Esophagus squamous epithelium (tissue), 5 donors: Measurements from ENCODE around the gene ZNF609. TPM values are rescaled to one million over a fixed set of nuclear protein-coding genes. Genes with fewer than 3 reads are reported as not detected.
A peak's percentile ranks its signal among the peaks of the same experiment; 100 is the strongest.

Experiments
- DNase-seq: peaks from one replicate; lab custom pipeline; 2025; lab: John Stamatoyannopoulos, UW
- H3K27ac ChIP-seq, 4 donors: fragments of 200-600 bp; sonication (generic); one replicate each; pipeline ENCODE4 v1.5.1; 2016 to 2019; ENCODE audit warnings: mild to moderate bottlenecking in 1 of 4
- H3K27me3 ChIP-seq, 4 donors: fragments of 200-600 bp; sonication (generic); 1 replicate in 3 of 4; 2 replicates in 1 of 4; pipeline versions ENCODE4 v1.5.1 to v1.6.0; 2017 to 2021; ENCODE audit warnings: antibody characterized with exemption in 1 of 4
- H3K36me3 ChIP-seq, 3 donors: fragments of 200-600 bp; sonication (generic); one replicate each; pipeline ENCODE4 v1.5.1; 2016 to 2019
- H3K4me1 ChIP-seq, 3 donors: fragments of 200-600 bp; sonication (generic); one replicate each; pipeline ENCODE4 v1.5.1; 2017 to 2019
- H3K4me3 ChIP-seq, 4 donors: fragments of 200-600 bp; sonication (generic); 1 replicate in 3 of 4; 2 replicates in 1 of 4; pipeline ENCODE4 v1.5.1; 2016 to 2019; ENCODE audit warnings: mild to moderate bottlenecking in 2 of 4, moderate library complexity in 1 of 4
- H3K9me3 ChIP-seq, 3 donors: fragments of 200-600 bp; sonication (generic); one replicate each; pipeline ENCODE4 v1.5.1; 2016 to 2019
- CTCF ChIP-seq, 6 experiments: fragments of 450-650 bp in 4 of 6; fragments of 200-600 bp in 2 of 6; sonication (generic) in 2 of 6; IDR thresholded peaks; one replicate each; pipeline ENCODE4 v1.5.1; 2016 to 2019; ENCODE audit warnings: antibody characterized with exemption in 6 of 6, mild to moderate bottlenecking in 4 of 6, moderate library complexity in 4 of 6
- POLR2A ChIP-seq, 4 donors: fragments of 450-650 bp; IDR thresholded peaks; one replicate each; pipeline ENCODE4 v1.6.1; 2017; ENCODE audit warnings: antibody characterized with exemption in 4 of 4, mild to moderate bottlenecking in 4 of 4, moderate library complexity in 3 of 4
- WGBS, 2 donors: methylation state at CpG; one replicate each; pipeline ENCODE4 v1.1.5; 2018; 5-methylcytosine and 5-hydroxymethylcytosine counted together
- intact Hi-C: fragments of 100-400 bp; cut with DNase I; formaldehyde crosslinking; loops from one replicate; pipeline ENCODE4 v1.15.0; 2022
- total RNA-seq, 4 donors: library from RNA; depleted of rRNA; stranded (reverse); fragments of >200 nt; gene quantifications; one replicate each; pipeline ENCODE4 v1.1.0, GENCODE V29; 2016
- donor health status: DM: yes; HTN: yes; CAD: no.

The ZNF609 gene
- total RNA-seq, 4 donors from 2014 or later, result 10.2 to 25.2 (median 13.8) TPM

DNA sequence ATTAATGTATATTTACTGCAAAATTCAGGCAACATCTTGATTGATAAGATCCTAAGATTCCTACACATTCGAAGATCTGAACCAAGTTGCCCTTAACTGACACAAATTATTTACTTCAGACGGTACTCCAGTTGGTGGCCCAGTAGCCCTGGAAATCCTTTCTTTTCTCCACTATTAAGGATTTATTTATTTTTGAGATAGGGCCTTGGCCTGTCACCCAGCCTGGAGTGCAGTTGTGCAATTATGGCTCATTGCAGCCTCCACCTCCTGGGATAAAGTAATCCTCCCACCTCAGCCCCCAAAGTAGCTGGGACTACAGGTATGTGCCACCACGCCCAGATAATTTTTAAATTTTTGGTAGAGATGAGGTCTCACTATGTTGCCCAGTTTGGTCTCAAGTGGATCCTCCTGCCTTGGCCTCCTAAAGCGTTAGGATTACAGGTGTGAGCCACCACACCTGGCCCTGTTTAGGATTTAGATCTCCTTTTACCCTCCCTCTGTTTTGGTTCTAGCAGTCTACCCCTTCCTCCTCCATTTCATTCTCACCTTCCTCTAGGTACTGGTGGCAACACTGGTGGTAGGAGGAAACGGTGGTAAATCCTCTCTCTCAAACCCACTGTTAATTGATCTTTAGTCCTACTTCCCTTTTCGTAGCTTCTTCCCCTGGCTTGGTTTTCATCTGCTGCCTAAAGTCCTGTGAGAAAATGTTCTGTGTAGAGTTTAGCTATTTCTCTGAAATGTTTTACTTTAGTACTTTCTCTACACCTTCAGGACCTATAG lies 12.7 kb upstream of the ZNF609 start:
- WGBS, 2 donors, result 76 to 88% methylated on average over 6 of the region's 6 CpGs
- Histone ChIP-seq H3K4me3 (no peak overlapping the region), H3K4me1 (peaks cover 9 to 30% (median 9%) of the 10 kb centered on the region in 3 donors), H3K36me3 (peaks cover 5 to 66% (median 9%) of the 10 kb centered on the region in 3 donors), H3K27me3 (no peaks in the 10 kb centered on the region), H3K9me3 (no peaks in the 10 kb centered on the region), H3K27ac (no peak overlapping the region)
- intact Hi-C loops, result no loop called here
- TF ChIP-seq CTCF (IDR thresholded peaks at IDR 0.05) (no peak), POLR2A (IDR thresholded peaks at IDR 0.05) (no peak)
- DNase-seq, result no peak

DNA sequence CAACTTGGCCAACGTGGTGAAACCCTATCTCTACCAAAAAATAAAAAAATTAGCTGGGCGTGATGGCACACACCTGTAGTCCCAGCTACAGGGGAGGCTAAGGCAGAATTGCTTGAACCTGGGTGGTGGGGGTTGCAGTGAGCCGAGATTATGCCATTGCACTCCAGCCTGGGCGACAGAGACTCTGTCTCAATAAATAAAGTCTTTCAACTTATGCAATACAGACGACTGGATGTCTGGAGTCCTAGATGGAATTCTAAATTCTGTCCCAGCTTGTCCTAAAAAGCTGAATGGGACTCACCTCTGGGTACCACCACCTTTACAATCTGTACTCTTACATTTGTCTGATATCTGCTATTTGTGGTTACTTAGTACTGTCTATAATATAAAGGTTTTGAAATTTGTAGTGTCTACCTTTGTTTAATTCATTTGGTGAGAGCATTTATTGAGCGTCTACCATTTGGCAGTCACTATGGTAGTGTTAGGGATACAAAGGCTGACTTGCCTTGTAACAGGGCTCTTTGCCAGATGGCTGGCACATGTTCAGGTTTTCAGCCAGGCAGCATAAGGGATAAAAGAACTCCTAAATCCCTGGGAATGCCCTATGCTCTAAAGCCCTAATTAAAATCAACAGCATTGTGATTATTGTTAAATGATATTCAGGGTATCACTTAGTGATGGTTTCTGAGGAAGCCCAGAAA lies 7.2 kb upstream of the ZNF609 start:
- Histone ChIP-seq H3K4me1 (peaks cover 0 to 58% (median 13%) of the 10 kb centered on the region in 3 donors), H3K27me3 (no peaks in the 10 kb centered on the region), H3K9me3 (no peaks in the 10 kb centered on the region), H3K27ac (peak overlapping the region in 2 of 4 donors; percentile 32 to 40), H3K36me3 (peaks cover 0 to 71% (median 0%) of the 10 kb centered on the region in 3 donors), H3K4me3 (no peak overlapping the region)
- no peak for TF ChIP-seq POLR2A (IDR thresholded peaks at IDR 0.05)
- no peak for TF ChIP-seq CTCF (IDR thresholded peaks at IDR 0.05)
- WGBS, 2 donors, result 35 to 52% methylated on average over 6 of the region's 6 CpGs
- intact Hi-C loops, result no loop called here
- no peak for DNase-seq

DNA sequence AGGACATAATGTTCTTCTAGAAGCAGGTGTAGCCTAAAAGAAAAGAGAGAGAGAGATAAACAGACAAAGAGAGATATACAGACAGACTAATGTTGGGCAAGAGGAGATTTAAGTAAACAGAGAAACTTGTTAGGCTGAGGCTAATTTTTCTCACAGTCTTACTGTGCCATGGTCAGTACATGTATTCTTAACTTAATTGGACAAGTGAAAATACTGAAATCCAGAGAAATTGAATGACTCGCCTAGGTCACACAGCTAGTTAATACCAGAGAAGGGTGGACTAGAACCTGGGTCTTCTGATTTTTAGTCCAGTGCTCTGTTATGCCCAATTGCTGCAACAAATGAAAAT lies 6.7 kb upstream of the ZNF609 start:
- no peaks in the 10 kb centered on the region for H3K9me3 ChIP-seq

DNA sequence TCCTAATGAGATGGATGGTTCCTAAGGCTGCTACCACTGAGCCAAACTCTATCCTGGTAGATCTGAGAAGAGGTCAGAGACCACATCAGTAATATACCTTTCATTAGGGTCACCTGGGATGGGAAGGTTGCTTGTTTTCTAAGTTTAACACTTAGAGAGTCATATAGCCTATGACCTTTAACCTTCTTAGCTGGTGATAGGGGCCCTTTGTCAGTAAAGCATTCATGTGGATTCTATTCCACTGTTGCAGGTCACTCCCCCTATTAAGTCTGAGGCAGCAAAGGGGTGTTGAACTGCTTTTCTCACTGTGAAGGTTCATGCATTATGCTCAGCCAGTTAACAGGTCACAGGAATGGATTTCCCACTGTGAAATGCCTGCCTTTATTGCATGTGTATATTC lies 6.1 kb upstream of the ZNF609 start:
- Histone ChIP-seq H3K27me3 (no peaks in the 10 kb centered on the region), H3K4me1 (peaks cover 0 to 70% (median 13%) of the 10 kb centered on the region in 3 donors), H3K4me3 (no peak overlapping the region), H3K9me3 (no peaks in the 10 kb centered on the region), H3K36me3 (peaks cover 0 to 59% (median 0%) of the 10 kb centered on the region in 3 donors), H3K27ac (peak overlapping the region in 1 of 4 donors; percentile 40)
- no peak for DNase-seq
- TF ChIP-seq POLR2A (IDR thresholded peaks at IDR 0.05) (no peak), CTCF (IDR thresholded peaks at IDR 0.05) (no peak)
- intact Hi-C loops, result no loop called here

More for the DNA sequence above, 6.7 kb upstream of the ZNF609 start:
- TF ChIP-seq CTCF (IDR thresholded peaks at IDR 0.05) (no peak), POLR2A (IDR thresholded peaks at IDR 0.05) (no peak)
- H3K36me3 ChIP-seq, result peaks cover 0 to 65% (median 0%) of the 10 kb centered on the region in 3 donors
- DNase-seq, result no peak
- H3K27ac ChIP-seq, result peak overlapping the region in 2 of 4 donors; percentile 32 to 40
- intact Hi-C loops, result no loop called here
- no peaks in the 10 kb centered on the region for H3K27me3 ChIP-seq
- H3K4me1 ChIP-seq, result peaks cover 0 to 63% (median 13%) of the 10 kb centered on the region in 3 donors
- H3K4me3 ChIP-seq, result no peak overlapping the region
- 63 to 77% methylated on average over 1 of the region's 1 CpG for WGBS, 2 donors

- intact Hi-C loops, result no loop called here
- H3K27ac ChIP-seq, result peak overlapping the region in 1 of 4 donors; percentile 5
- H3K4me1 ChIP-seq, result peaks cover 0 to 80% (median 20%) of the 10 kb centered on the region in 3 donors
- DNase-seq, result no peak
- no peaks in the 10 kb centered on the region for H3K9me3 ChIP-seq
- H3K4me3 ChIP-seq, result no peak overlapping the region
- TF ChIP-seq POLR2A (IDR thresholded peaks at IDR 0.05) (no peak), CTCF (IDR thresholded peaks at IDR 0.05) (no peak)
- no peaks in the 10 kb centered on the region for H3K27me3 ChIP-seq
- 20 to 46% methylated on average over 3 of the region's 3 CpGs for WGBS, 2 donors
- H3K36me3 ChIP-seq, result peaks cover 0 to 42% (median 0%) of the 10 kb centered on the region in 3 donors
Observed at GRCh38 chr15:64455961-64456371, 4.4 kb upstream of the ZNF609 start.
